IMR-90 (cell line): Measurements from ENCODE around the gene SPDYE4. TPM values are rescaled to one million over a fixed set of nuclear protein-coding genes. Genes with fewer than 3 reads are reported as not detected.

ENCODE experiments used
- ATAC-seq: fragments of 200-7000 bp; cut with Tn5 transposase; 2 replicates; pipeline ENCODE4 v1.9.1; 2020; ENCODE audit warnings: low read depth, mild to moderate bottlenecking, moderate library complexity
- BruUV-seq: library from RNA; stranded (reverse); fragments of 400-500 nt; replicated peaks from 2 replicates; lab custom pipeline; 2021; lab: Mats Ljungman, UMichigan
- CTCF ChIA-PET: fragments of 300-600 bp; formaldehyde crosslinking; extraction: SDS; loops from one replicate; lab custom pipeline; 2021; ENCODE audit warnings: antibody characterized with exemption; lab: Yijun Ruan, JAX
- POLR2A ChIA-PET: fragments of 300-600 bp; sonication (Branson Sonifier 250); formaldehyde crosslinking; loops from one replicate; lab custom pipeline; 2022; ENCODE audit warnings: antibody characterized with exemption; ENCODE audit not compliant: unreplicated experiment; lab: Charles Lee
- DNase-seq: peaks from one replicate; pipeline ENCODE4 v3.0.0; 2013
- H2AFZ ChIP-seq: replicated peaks from 2 replicates; pipeline ENCODE3; 2013; ENCODE audit warnings: low read length, mild to moderate bottlenecking; ENCODE audit not compliant: poor library complexity
- H2AK5ac ChIP-seq: 2 replicates; pipeline ENCODE4 v1.6.1; 2013; ENCODE audit warnings: low read depth, low read length, inconsistent platforms
- H2AK9ac ChIP-seq: replicated peaks from 2 replicates; pipeline ENCODE3; 2013; ENCODE audit warnings: mild to moderate bottlenecking, low read depth, low read length, moderate library complexity; ENCODE audit not compliant: poor library complexity
- H2BK120ac ChIP-seq: 2 replicates; pipeline ENCODE4 v1.6.1; 2013; ENCODE audit warnings: low read depth, low read length, inconsistent platforms
- H2BK15ac ChIP-seq: 3 replicates; pipeline ENCODE4 v1.6.1; 2013; ENCODE audit warnings: low read depth, low read length, inconsistent platforms
- H2BK20ac ChIP-seq: 2 replicates; pipeline ENCODE4 v1.6.1; 2013; ENCODE audit warnings: low read depth, mild to moderate bottlenecking, inconsistent platforms, low read length, moderate library complexity
- H2BK5ac ChIP-seq: 2 replicates; pipeline ENCODE4 v1.6.1; 2013; ENCODE audit warnings: mild to moderate bottlenecking, low read depth, low read length, inconsistent platforms; ENCODE audit not compliant: poor library complexity, severe bottlenecking
- H3K14ac ChIP-seq: replicated peaks from 2 replicates; pipeline ENCODE4 v1.6.1; 2013; ENCODE audit warnings: low read depth, low read length, inconsistent platforms
- H3K18ac ChIP-seq: 2 replicates; pipeline ENCODE4 v1.6.1; 2013; ENCODE audit warnings: low read depth, low read length, control low read depth
- H3K23ac ChIP-seq: 2 replicates; pipeline ENCODE4 v1.6.1; 2013; ENCODE audit warnings: low read depth, low read length, inconsistent platforms
- H3K27ac ChIP-seq: 2 replicates; pipeline ENCODE4 v1.5.1; 2013; ENCODE audit warnings: mild to moderate bottlenecking, control low read depth, low read length; ENCODE audit not compliant: insufficient read depth
- H3K27me3 ChIP-seq: 2 replicates; pipeline ENCODE4 v1.6.1; 2013; ENCODE audit warnings: low read length; ENCODE audit not compliant: control insufficient read depth, insufficient read depth
- H3K36me3 ChIP-seq: 2 replicates; pipeline ENCODE4 v1.6.1; 2013; ENCODE audit warnings: low read length, mixed read lengths; ENCODE audit not compliant: control insufficient read depth, insufficient read depth
- H3K4ac ChIP-seq: 2 replicates; pipeline ENCODE4 v1.6.1; 2013; ENCODE audit warnings: low read depth, low read length, inconsistent platforms
- H3K4me1 ChIP-seq: 2 replicates; pipeline ENCODE4 v1.6.1; 2013; ENCODE audit warnings: low read length, mixed read lengths; ENCODE audit not compliant: control insufficient read depth, insufficient read depth
- H3K4me2 ChIP-seq: 2 replicates; pipeline ENCODE4 v1.6.1; 2013; ENCODE audit warnings: low read depth, mild to moderate bottlenecking, control low read depth, low read length, moderate library complexity
- H3K4me3 ChIP-seq: 2 replicates; pipeline ENCODE4 v1.5.1; 2013; ENCODE audit warnings: low read depth, mild to moderate bottlenecking, control low read depth, low read length, moderate library complexity; ENCODE audit not compliant: insufficient read depth
- H3K56ac ChIP-seq: 2 replicates; pipeline ENCODE4 v1.6.1; 2013; ENCODE audit warnings: low read length, inconsistent platforms; ENCODE audit not compliant: insufficient read depth; ENCODE audit errors: extremely low read depth
- H3K79me1 ChIP-seq, 2 experiments: 2 replicates each; pipeline ENCODE4 v1.6.1; 2013; ENCODE audit warnings: low read length in 2 of 2, inconsistent platforms in 1 of 2, low read depth in 1 of 2
- H3K9ac ChIP-seq: 2 replicates; pipeline ENCODE4 v1.6.1; 2013; ENCODE audit warnings: low read depth, low read length, control low read depth
- H3K9me1 ChIP-seq: 2 replicates; pipeline ENCODE4 v1.6.1; 2013; ENCODE audit warnings: low read length, inconsistent platforms; ENCODE audit not compliant: insufficient read depth
- H3K9me3 ChIP-seq: 2 replicates; pipeline ENCODE4 v1.6.1; 2013; ENCODE audit warnings: low read length; ENCODE audit not compliant: control insufficient read depth, insufficient read depth
- H4K20me1 ChIP-seq: 2 replicates; pipeline ENCODE4 v1.6.1; 2013; ENCODE audit warnings: low read length, inconsistent platforms; ENCODE audit not compliant: insufficient read depth
- H4K5ac ChIP-seq: 2 replicates; pipeline ENCODE4 v1.6.1; 2013; ENCODE audit warnings: mild to moderate bottlenecking, low read depth, low read length, control low read depth
- H4K8ac ChIP-seq, 2 experiments: 2 replicates each; pipeline ENCODE4 v1.6.1; 2013; ENCODE audit warnings: low read depth in 2 of 2, low read length in 2 of 2, control low read depth in 1 of 2, inconsistent platforms in 1 of 2
- H4K91ac ChIP-seq: 2 replicates; pipeline ENCODE4 v1.6.1; 2013; ENCODE audit warnings: low read depth, low read length, inconsistent platforms; ENCODE audit not compliant: insufficient read depth
- CEBPB ChIP-seq: IDR thresholded peaks from 2 replicates; pipeline ENCODE4 v1.6.1; 2012; ENCODE audit warnings: low read depth, low read length, improper control_type of control experiment
- CHD1 ChIP-seq: IDR thresholded peaks from 2 replicates; pipeline ENCODE4 v1.6.1; 2012; ENCODE audit warnings: low read depth, low read length, improper control_type of control experiment
- MAFK ChIP-seq: IDR thresholded peaks from 2 replicates; pipeline ENCODE4 v1.6.1; 2012; ENCODE audit warnings: low read depth, low read length, improper control_type of control experiment
- POLR2A ChIP-seq: IDR thresholded peaks from 2 replicates; pipeline ENCODE4 v1.6.1; 2012; ENCODE audit warnings: mild to moderate bottlenecking, low read depth, low read length
- WGBS, 2 experiments: methylation state at CpG; one replicate each; pipeline versions ENCODE4 v1.1.5 to v1.1.7; 2013; ENCODE audit warnings: missing lambda C conversion rate in 2 of 2; ENCODE audit not compliant: insufficient read length in 1 of 2; ENCODE audit errors: extremely low coverage in 2 of 2; 5-methylcytosine and 5-hydroxymethylcytosine counted together
- dilution Hi-C: fragments of 300-500 bp; cut with HindIII; formaldehyde crosslinking; loops from one replicate; pipeline ENCODE4 v1.14.3; 2018; ENCODE audit warnings: low sequenced_read_pairs; ENCODE audit not compliant: unreplicated experiment
- in situ Hi-C: fragments of 300-500 bp; cut with MboI; formaldehyde crosslinking; loops from 3 replicates; pipeline ENCODE4 v1.14.3; 2019; ENCODE audit warnings: low sequenced_read_pairs, inconsistent platforms, mixed read lengths
- intact Hi-C: fragments of 100-400 bp; cut with micrococcal nuclease; formaldehyde crosslinking; loops from 2 replicates; pipeline ENCODE4 v1.10.0; 2022
- polyA plus RNA-seq, 3 experiments: library from polyadenylated mRNA; depleted of rRNA; stranded (reverse); fragments of >200 nt; gene quantifications; 2 replicates each; pipeline ENCODE4 v1.2.3, GENCODE V29; 2012; ENCODE audit warnings: low replicate concordance in 1 of 3
- total RNA-seq: library from RNA; depleted of rRNA; stranded (reverse); fragments of >200 nt; gene quantifications from 2 replicates; pipeline ENCODE4 v1.2.3, GENCODE V29; 2012

The SPDYE4 gene
- total and polyA plus RNA-seq, 2 of the 4 experiments (the other 2 are of a cell fraction): not detected

- WGBS, 2 experiments: no CpG with 5 or more reads among the region's 4 CpGs
- Histone ChIP-seq H3K4ac (no peak overlapping the region), H4K5ac (no peak overlapping the region), H3K9me1 (no peaks in the 10 kb centered on the region), H3K79me1 (no peaks in the 10 kb centered on the region), H2AK9ac (no peak overlapping the region), H4K91ac (no peak overlapping the region), H3K9ac (no peak overlapping the region), H3K4me1 (no peaks in the 10 kb centered on the region), H3K9me3 (no peaks in the 10 kb centered on the region), H3K23ac (no peak overlapping the region), H3K36me3 (no peaks in the 10 kb centered on the region), H3K18ac (no peak overlapping the region), H2BK15ac (no peak overlapping the region), H3K4me2 (no peak overlapping the region), H2BK20ac (no peak overlapping the region), H4K8ac (no peak overlapping the region), H2AK5ac (no peak overlapping the region), H3K14ac (no peak overlapping the region), H4K20me1 (no peaks in the 10 kb centered on the region), H3K27ac (no peak overlapping the region), H3K4me3 (no peak overlapping the region), H2BK120ac (no peak overlapping the region), H2BK5ac (no peak overlapping the region), H3K27me3 (no peaks in the 10 kb centered on the region; the same call in 1 of the 2 replicates), H3K56ac (no peak overlapping the region), H2AFZ (no peak overlapping the region)
- ChIA-PET CTCF (no interaction called here), POLR2A (no interaction called here)
- intact Hi-C loops (no loop called here), in situ Hi-C loops (no loop called here), dilution Hi-C loops (no loop called here)
- DNase-seq: no peak
- ATAC-seq: no peak
- BruUV-seq: no TSS peak
- TF ChIP-seq CHD1 (no peak), CEBPB (no peak), MAFK (no peak), POLR2A (no peak)
Observed at GRCh38 chr17:8806926-8807550, 48.7 kb upstream of the SPDYE4 start.
